ENCODE results near the gene RASA4B.
"Not testable (repeated sequence)": the region's sequence is repeated elsewhere in the genome, so short reads cannot be mapped to it uniquely, and the experiment has no call there.

DNA sequence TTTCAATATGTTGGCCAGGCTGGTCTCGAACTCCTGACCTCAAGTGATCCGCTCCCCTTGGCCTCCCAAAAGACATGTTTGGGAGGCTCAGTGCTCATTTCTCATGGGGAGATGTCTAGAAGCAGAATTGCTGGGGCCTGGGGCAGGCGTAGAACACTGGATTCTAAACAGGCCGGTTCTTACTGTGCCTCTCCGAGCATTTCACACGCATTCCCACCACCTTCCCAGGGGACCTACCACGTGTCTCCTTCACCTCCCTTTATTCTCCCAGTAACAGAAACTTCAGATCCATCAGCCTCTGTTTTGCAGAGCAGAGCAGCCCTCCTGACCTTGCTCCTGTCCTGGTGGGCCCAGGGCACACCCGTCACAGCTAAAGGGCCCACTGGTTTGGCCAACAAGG, 9.6 kb upstream of the RASA4B start:
- TF ChIP-seq CTCF (optimal IDR thresholded peaks at IDR 0.05 in 1 of 3, IDR thresholded peaks at IDR 0.05 in 1 of 3, conservative IDR thresholded peaks at IDR 0.05 in 1 of 3; ENCODE audit: extremely low read depth in 1 of 3, insufficient read depth in 2 of 3, low read length in 3 of 3); EZH2 (IDR thresholded peaks at IDR 0.05; ENCODE audit: low read length): not testable (repeated sequence)
